K562 (cell line): ENCODE data around the gene GRIN2A. TPM values are rescaled to one million over a fixed set of nuclear protein-coding genes. Genes with fewer than 3 reads are reported as not detected.

Experiments
- ATAC-seq: fragments of 200-7000 bp; cut with Tn5 transposase; 3 replicates; pipeline ENCODE4 v1.9.1; 2020; ENCODE audit warnings: moderate library complexity
- BruUV-seq: library from RNA; stranded (reverse); fragments of 400-500 nt; replicated peaks from 2 replicates; lab custom pipeline; 2021; lab: Mats Ljungman, UMichigan
- CTCF ChIA-PET: fragments of 300-600 bp; formaldehyde crosslinking; extraction: SDS; loops from one replicate; lab custom pipeline; 2021; ENCODE audit warnings: low intra/inter-chr PET ratio; lab: Yijun Ruan, JAX
- POLR2A ChIA-PET: fragments of 300-600, 350-650 bp; sonication (Branson Sonifier 250); formaldehyde crosslinking; extraction: SDS; loops from one replicate; lab custom pipeline; 2021; ENCODE audit warnings: antibody characterized with exemption, inconsistent platforms; lab: Yijun Ruan, JAX
- DNase-seq, 4 experiments: peaks; one replicate each; pipeline versions ENCODE4 v3.0.0 to v3.0.0-alpha.2; 2011 to 2018; ENCODE audit warnings: low spot score in 3 of 4, mixed read lengths in 3 of 4; ENCODE audit errors: extremely low read depth in 1 of 4
- FAIRE-seq: peaks from 2 replicates; lab custom pipeline; 2011; peaks lifted over from hg19 to GRCh38; lab: Jason Lieb, UNC
- H2AFZ ChIP-seq: 2 replicates; pipeline ENCODE4 v1.6.0; 2011; ENCODE audit warnings: low read depth, low read length, control low read depth, inconsistent platforms
- H3K27ac ChIP-seq: fragments of 200-600 bp; 3 replicates; pipeline ENCODE4 v1.8.0; 2011; ENCODE audit warnings: low read depth, mild to moderate bottlenecking, control low read depth, inconsistent platforms, low read length, moderate library complexity, mixed read lengths; ENCODE audit errors: extremely low read depth
- H3K27me3 ChIP-seq, 2 experiments: fragments of 300-600 bp in 1 of 2; 2 replicates in 1 of 2; 3 replicates in 1 of 2; pipeline versions ENCODE4 v1.6.0 to v1.8.0; 2011; ENCODE audit warnings: inconsistent platforms in 2 of 2, low read length in 2 of 2, mild to moderate bottlenecking in 1 of 2, mixed read lengths in 1 of 2, moderate library complexity in 1 of 2; ENCODE audit not compliant: control insufficient read depth in 2 of 2, insufficient read depth in 2 of 2
- H3K36me3 ChIP-seq: fragments of 300-600 bp; 3 replicates; pipeline ENCODE4 v1.8.0; 2011; ENCODE audit warnings: mild to moderate bottlenecking, low read length, inconsistent platforms; ENCODE audit not compliant: control insufficient read depth, insufficient read depth
- H3K4me1 ChIP-seq, 2 experiments: fragments of 200-600 bp in 1 of 2; replicated peaks in 1 of 2; 2 replicates in 1 of 2; 3 replicates in 1 of 2; pipeline versions ENCODE4 v1.5.1 to v1.8.0; 2011; ENCODE audit warnings: inconsistent platforms in 2 of 2, low read length in 2 of 2, mild to moderate bottlenecking in 1 of 2, mixed read lengths in 1 of 2, moderate library complexity in 1 of 2; ENCODE audit not compliant: control insufficient read depth in 2 of 2, insufficient read depth in 2 of 2
- H3K4me2 ChIP-seq: 2 replicates; pipeline ENCODE4 v1.6.1; 2011; ENCODE audit warnings: low read length, control low read depth, inconsistent platforms, mixed read lengths; ENCODE audit not compliant: insufficient read depth
- H3K4me3 ChIP-seq: fragments of 200-600 bp; sonication (generic), shearing (Covaris generic); 2 replicates; pipeline ENCODE4 v1.5.1; 2016; ENCODE audit warnings: control low read depth, inconsistent platforms
- H3K79me2 ChIP-seq: fragments of 200-600 bp; 3 replicates; pipeline ENCODE4 v1.8.0; 2011; ENCODE audit warnings: low read length, inconsistent platforms; ENCODE audit not compliant: control insufficient read depth, insufficient read depth
- H3K9ac ChIP-seq, 2 experiments: 2 replicates each; pipeline versions ENCODE4 v1.6.0 to v1.6.1; 2011; ENCODE audit warnings: low read depth in 2 of 2, low read length in 2 of 2, control low read depth in 1 of 2, inconsistent platforms in 1 of 2, mild to moderate bottlenecking in 1 of 2, mixed read lengths in 1 of 2; ENCODE audit not compliant: insufficient read depth in 1 of 2
- H3K9me1 ChIP-seq: one replicate; pipeline ENCODE4 v1.6.0; 2011; ENCODE audit warnings: inconsistent platforms, mild to moderate bottlenecking, low read length, moderate library complexity; ENCODE audit not compliant: control insufficient read depth, insufficient read depth
- H3K9me3 ChIP-seq: replicated peaks from 2 replicates; pipeline ENCODE4 v1.5.1; 2011; ENCODE audit warnings: low read depth, low read length, inconsistent platforms; ENCODE audit not compliant: control insufficient read depth, insufficient read depth
- H4K20me1 ChIP-seq: replicated peaks from 2 replicates; pipeline ENCODE4 v1.6.1; 2011; ENCODE audit warnings: low read length, inconsistent platforms, mixed read lengths; ENCODE audit not compliant: control insufficient read depth, insufficient read depth
- MCM7 ChIP-seq, 2 experiments: fragments of 450-650 bp; IDR thresholded peaks; 2 replicates each; pipeline ENCODE4 v1.6.1; 2016 to 2018
- MED1 ChIP-seq: sonication (generic); formaldehyde crosslinking; IDR thresholded peaks from 2 replicates; pipeline ENCODE4 v1.8.1; 2023; ENCODE audit warnings: missing genetic modification reagents, borderline replicate concordance
- TBP ChIP-seq: optimal IDR thresholded peaks from 2 replicates; pipeline ENCODE3; 2011; ENCODE audit warnings: low read depth, low read length, improper control_type of control experiment
- YBX1 ChIP-seq: fragments of 450-650 bp; IDR thresholded peaks from 2 replicates; pipeline ENCODE4 v1.7.1; 2016; ENCODE audit warnings: mild to moderate bottlenecking
- ZBED1 ChIP-seq: IDR thresholded peaks from 2 replicates; pipeline ENCODE4 v1.6.1; 2014
- WGBS: fragments of 100-300 bp; shearing (Covaris generic); methylation state at CpG from one replicate; pipeline ENCODE4 v1.1.6; 2016; ENCODE audit warnings: low coverage, mixed read lengths; ENCODE audit not compliant: insufficient coverage; ENCODE audit errors: missing lambda C conversion rate; 5-methylcytosine and 5-hydroxymethylcytosine counted together
- in situ Hi-C: fragments of 300-500 bp; cut with MboI; formaldehyde crosslinking; loops from 4 replicates; pipeline ENCODE4 v1.15.0; 2018; ENCODE audit warnings: inconsistent platforms, mixed read lengths
- intact Hi-C: fragments of 100-400 bp; cut with micrococcal nuclease; formaldehyde crosslinking; loops from 2 replicates; pipeline ENCODE4 v1.14.2; 2022
- polyA plus RNA-seq, 8 experiments: library from polyadenylated mRNA; depleted of rRNA in 4 of 8; stranded (reverse) in 5 of 8; unstranded in 3 of 8; fragments of >200 nt; fragmentation: Nextera tagmentation in 2 of 8; fragmentation: Illumina TruSeq in 1 of 8; extraction: Ambion mirVana in 2 of 8; extraction: Trizol in 1 of 8; gene quantifications; 2 replicates each; pipeline versions ENCODE4 v1.2.1 to v1.2.3, GENCODE V29; 2011 to 2014; ENCODE audit warnings: inconsistent platforms in 1 of 8, missing spikeins in 1 of 8
- total RNA-seq, 7 experiments: library from RNA; depleted of rRNA in 6 of 7; stranded (reverse); fragments of >200 nt in 6 of 7; fragmentation: Illumina TruSeq in 2 of 7; extraction: Trizol in 2 of 7; gene quantifications; 2 replicates each; pipeline versions ENCODE4 v1.2.1 to v1.2.3, GENCODE V29; 2011 to 2021; ENCODE audit warnings: low replicate concordance in 1 of 7
- TF ChIP-seq, protein P1 (sequence below): fragments of 250-450 bp; sonication (Bioruptor Pico); IDR thresholded peaks from 2 replicates; pipeline ENCODE4 v1.4.0; 2020; ENCODE audit warnings: mild to moderate bottlenecking, moderate library complexity
- TF ChIP-seq, protein P2 (sequence below): fragments of 450-650 bp; IDR thresholded peaks from 2 replicates; pipeline ENCODE4 v1.6.1; 2016; ENCODE audit warnings: missing biosample characterization, missing genetic modification characterization

GRIN2A gene
- total and polyA plus RNA-seq, 9 of the 15 experiments (the other 6 are each of a cell fraction or from before 2014, with no cell fraction given) = not detected

DNA sequence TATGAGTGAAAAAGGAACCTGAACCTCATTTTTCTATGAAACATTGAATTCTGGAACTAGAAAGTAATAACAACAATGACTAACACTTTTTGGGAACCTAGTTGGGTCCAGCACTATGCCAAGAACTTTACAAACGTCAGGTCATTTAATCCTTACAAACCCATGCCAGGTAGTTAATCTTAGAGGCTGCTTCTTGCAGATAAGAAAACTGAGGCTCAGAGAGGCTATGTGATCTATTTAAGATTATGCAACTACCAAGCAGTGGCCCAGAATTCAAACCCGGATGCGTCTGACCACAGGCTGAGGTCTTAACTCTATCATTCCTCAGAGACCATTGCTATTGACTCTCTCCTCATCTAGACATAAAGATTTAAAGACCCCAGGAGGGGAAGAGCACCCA, 358.7 kb downstream of the GRIN2A start:
- POLR2A ChIA-PET = interaction anchor here (0.8 kb wide), 1 partner anchor 1615 kb away, joined by 4 read pairs; no protein-coding TSS in a partner anchor
- no peak overlapping the region for H3K4me3 ChIP-seq
- no peak for DNase-seq
- CTCF ChIA-PET = no interaction called here
- H2AFZ ChIP-seq = no peak overlapping the region
- BruUV-seq = no TSS peak
- intact Hi-C loops = no loop called here
- no peaks in the 10 kb centered on the region for H4K20me1 ChIP-seq
- no peaks in the 10 kb centered on the region for H3K4me1 ChIP-seq
- H3K27me3 ChIP-seq = no peaks in the 10 kb centered on the region
- WGBS = 0% methylated on average over 3 of the region's 3 CpGs
- no peaks in the 10 kb centered on the region for H3K9me1 ChIP-seq
- no peak overlapping the region for H3K9ac ChIP-seq
- FAIRE-seq = no peak
- no peaks in the 10 kb centered on the region for H3K9me3 ChIP-seq
- no peak for ATAC-seq
- no peak for TF ChIP-seq ZBED1
- no peak for TF ChIP-seq MCM7 (IDR thresholded peaks at IDR 0.05)
- TF ChIP-seq, protein P1, sequence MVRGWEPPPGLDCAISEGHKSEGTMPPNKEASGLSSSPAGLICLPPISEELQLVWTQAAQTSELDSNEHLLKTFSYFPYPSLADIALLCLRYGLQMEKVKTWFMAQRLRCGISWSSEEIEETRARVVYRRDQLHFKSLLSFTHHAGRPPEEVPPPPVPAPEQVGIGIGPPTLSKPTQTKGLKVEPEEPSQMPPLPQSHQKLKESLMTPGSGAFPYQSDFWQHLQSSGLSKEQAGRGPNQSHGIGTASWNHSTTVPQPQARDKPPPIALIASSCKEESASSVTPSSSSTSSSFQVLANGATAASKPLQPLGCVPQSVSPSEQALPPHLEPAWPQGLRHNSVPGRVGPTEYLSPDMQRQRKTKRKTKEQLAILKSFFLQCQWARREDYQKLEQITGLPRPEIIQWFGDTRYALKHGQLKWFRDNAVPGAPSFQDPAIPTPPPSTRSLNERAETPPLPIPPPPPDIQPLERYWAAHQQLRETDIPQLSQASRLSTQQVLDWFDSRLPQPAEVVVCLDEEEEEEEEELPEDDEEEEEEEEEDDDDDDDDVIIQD = no peak
- TF ChIP-seq TBP = no peak
- TF ChIP-seq MED1 (CRISPR knock-in tag) = no peak
- TF ChIP-seq, protein P2, sequence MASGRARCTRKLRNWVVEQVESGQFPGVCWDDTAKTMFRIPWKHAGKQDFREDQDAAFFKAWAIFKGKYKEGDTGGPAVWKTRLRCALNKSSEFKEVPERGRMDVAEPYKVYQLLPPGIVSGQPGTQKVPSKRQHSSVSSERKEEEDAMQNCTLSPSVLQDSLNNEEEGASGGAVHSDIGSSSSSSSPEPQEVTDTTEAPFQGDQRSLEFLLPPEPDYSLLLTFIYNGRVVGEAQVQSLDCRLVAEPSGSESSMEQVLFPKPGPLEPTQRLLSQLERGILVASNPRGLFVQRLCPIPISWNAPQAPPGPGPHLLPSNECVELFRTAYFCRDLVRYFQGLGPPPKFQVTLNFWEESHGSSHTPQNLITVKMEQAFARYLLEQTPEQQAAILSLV (tag) = no peak
- TF ChIP-seq YBX1 = no peak
- in situ Hi-C loops = no loop called here
- no peak overlapping the region for H3K4me2 ChIP-seq
- H3K36me3 ChIP-seq = no peaks in the 10 kb centered on the region
- H3K79me2 ChIP-seq = no peaks in the 10 kb centered on the region
- no peak overlapping the region for H3K27ac ChIP-seq
